GM12878 (cell line): Measurements from ENCODE around the gene ZER1. TPM values are rescaled to one million over a fixed set of nuclear protein-coding genes. Genes with fewer than 3 reads are reported as not detected.

Source experiments
- CEBPZ ChIP-seq: fragments of 150-350 bp; IDR thresholded peaks from 2 replicates; pipeline ENCODE4 v1.6.1; 2016; ENCODE audit warnings: low read depth, low read length
- DPF2 ChIP-seq: fragments of 450-650 bp; IDR thresholded peaks from 2 replicates; pipeline ENCODE4 v1.6.1; 2017; ENCODE audit warnings: mild to moderate bottlenecking
- MXI1 ChIP-seq: fragments of 150-350 bp; IDR thresholded peaks from 2 replicates; pipeline ENCODE4 v1.6.1; 2011; ENCODE audit warnings: low read depth, mild to moderate bottlenecking, inconsistent platforms, low read length, improper control_type of control experiment
- NR2F1 ChIP-seq: fragments of 450-650 bp; conservative IDR thresholded peaks from 2 replicates; pipeline ENCODE4 v1.6.1; 2017; ENCODE audit warnings: mild to moderate bottlenecking
- SMAD1 ChIP-seq: fragments of 450-650 bp; IDR thresholded peaks from 2 replicates; pipeline ENCODE4 v1.6.1; 2018; ENCODE audit warnings: mild to moderate bottlenecking, low read depth; ENCODE audit not compliant: partially characterized antibody
- ZNF24 ChIP-seq: fragments of 450-650 bp; IDR thresholded peaks from 2 replicates; pipeline ENCODE4 v1.6.1; 2017; ENCODE audit warnings: antibody characterized with exemption, mild to moderate bottlenecking
- polyA plus RNA-seq, 11 experiments: library from polyadenylated mRNA; depleted of rRNA in 4 of 11; unstranded in 6 of 11; stranded (reverse) in 5 of 11; fragments of >200 nt; fragmentation: Nextera tagmentation in 4 of 11; fragmentation: Illumina TruSeq in 1 of 11; extraction: Ambion mirVana in 4 of 11; extraction: Trizol in 1 of 11; gene quantifications; 1 replicate in 1 of 11; 2 replicates in 10 of 11; pipeline versions ENCODE4 v1.2.1 to v1.2.3, GENCODE V29; 2011 to 2016; ENCODE audit warnings: inconsistent platforms in 2 of 11, missing spikeins in 2 of 11, low read depth in 1 of 11
- total RNA-seq, 4 experiments: library from RNA; depleted of rRNA in 3 of 4; stranded (reverse); fragments of >200 nt in 3 of 4; fragmentation: Illumina TruSeq in 1 of 4; extraction: Trizol in 1 of 4; gene quantifications; 2 replicates each; pipeline versions ENCODE4 v1.2.1 to v1.2.3, GENCODE V29; 2013 to 2021
- TF ChIP-seq, protein P1 (sequence below): fragments of 450-650 bp; formaldehyde crosslinking; IDR thresholded peaks from 2 replicates; pipeline ENCODE4 v1.4.0; 2020; ENCODE audit warnings: mild to moderate bottlenecking, moderate library complexity
- TF ChIP-seq, protein P2 (sequence below): fragments of 450-650 bp; IDR thresholded peaks from 2 replicates; pipeline ENCODE4 v1.6.1; 2018; ENCODE audit warnings: borderline replicate concordance, mild to moderate bottlenecking; ENCODE audit not compliant: partially characterized antibody
- TF ChIP-seq, protein P3 (sequence below): fragments of 450-650 bp; formaldehyde crosslinking; IDR thresholded peaks from 2 replicates; pipeline ENCODE4 v1.4.0; 2022; ENCODE audit warnings: mild to moderate bottlenecking, moderate library complexity
- TF ChIP-seq, protein P4 (sequence below): IDR thresholded peaks from 2 replicates; pipeline ENCODE4 v1.6.1; 2012; ENCODE audit warnings: mild to moderate bottlenecking, low read depth, low read length

Gene ZER1
- total and polyA plus RNA-seq, 10 of the 15 experiments (the other 5 are each of a cell fraction or from before 2014, with no cell fraction given), result 0.32 to 16.9 (median 7.9) TPM

DNA sequence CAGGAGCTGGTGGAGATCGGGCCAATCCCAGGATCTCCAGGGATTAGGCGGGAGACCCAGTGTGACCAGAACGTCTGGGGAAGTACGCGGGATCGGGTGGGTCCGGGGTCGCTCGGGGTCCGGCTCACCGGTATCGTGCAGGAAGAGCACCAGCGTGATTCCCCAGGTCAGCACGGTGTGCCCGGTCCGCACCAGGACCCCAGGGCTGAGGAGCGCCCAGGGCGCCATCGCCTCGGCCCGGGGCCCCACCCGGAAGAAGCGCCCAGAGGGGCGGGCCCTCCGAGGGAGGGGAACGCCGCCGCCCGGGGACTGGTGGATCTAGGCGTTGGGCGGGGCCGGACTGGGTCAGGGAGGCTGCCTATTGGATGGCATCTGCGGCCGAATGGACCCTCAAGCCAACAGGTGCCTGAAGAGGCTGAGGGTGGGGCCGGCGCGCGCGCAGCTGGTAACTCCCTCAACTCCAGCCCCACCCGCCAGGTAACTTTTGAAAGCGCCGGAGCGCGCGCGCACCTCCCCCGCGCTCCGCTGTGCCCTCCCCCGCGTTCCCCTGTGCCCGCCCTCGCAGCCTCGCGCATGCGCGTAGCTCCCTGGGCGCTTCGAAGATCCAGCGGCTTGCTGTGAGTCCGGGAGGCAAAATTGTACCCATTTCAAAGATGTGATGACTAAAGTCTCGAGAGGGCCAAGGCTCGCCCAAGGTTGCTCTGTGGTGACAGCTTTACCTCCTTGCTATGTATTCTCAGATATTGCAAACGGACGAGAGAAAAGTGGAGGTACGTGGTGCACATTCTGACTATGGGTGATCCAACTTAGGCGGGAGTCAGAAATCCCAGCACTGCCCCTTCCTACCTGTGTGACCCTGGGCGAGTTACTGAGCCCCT is 47.6 kb downstream of the ZER1 start, which contains the start of gene ZDHHC12 (continued):
- TF ChIP-seq, protein P1, sequence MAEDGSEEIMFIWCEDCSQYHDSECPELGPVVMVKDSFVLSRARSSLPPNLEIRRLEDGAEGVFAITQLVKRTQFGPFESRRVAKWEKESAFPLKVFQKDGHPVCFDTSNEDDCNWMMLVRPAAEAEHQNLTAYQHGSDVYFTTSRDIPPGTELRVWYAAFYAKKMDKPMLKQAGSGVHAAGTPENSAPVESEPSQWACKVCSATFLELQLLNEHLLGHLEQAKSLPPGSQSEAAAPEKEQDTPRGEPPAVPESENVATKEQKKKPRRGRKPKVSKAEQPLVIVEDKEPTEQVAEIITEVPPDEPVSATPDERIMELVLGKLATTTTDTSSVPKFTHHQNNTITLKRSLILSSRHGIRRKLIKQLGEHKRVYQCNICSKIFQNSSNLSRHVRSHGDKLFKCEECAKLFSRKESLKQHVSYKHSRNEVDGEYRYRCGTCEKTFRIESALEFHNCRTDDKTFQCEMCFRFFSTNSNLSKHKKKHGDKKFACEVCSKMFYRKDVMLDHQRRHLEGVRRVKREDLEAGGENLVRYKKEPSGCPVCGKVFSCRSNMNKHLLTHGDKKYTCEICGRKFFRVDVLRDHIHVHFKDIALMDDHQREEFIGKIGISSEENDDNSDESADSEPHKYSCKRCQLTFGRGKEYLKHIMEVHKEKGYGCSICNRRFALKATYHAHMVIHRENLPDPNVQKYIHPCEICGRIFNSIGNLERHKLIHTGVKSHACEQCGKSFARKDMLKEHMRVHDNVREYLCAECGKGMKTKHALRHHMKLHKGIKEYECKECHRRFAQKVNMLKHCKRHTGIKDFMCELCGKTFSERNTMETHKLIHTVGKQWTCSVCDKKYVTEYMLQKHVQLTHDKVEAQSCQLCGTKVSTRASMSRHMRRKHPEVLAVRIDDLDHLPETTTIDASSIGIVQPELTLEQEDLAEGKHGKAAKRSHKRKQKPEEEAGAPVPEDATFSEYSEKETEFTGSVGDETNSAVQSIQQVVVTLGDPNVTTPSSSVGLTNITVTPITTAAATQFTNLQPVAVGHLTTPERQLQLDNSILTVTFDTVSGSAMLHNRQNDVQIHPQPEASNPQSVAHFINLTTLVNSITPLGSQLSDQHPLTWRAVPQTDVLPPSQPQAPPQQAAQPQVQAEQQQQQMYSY, result no peak
- TF ChIP-seq ZNF24, result 0 out of 2 replicates have a peak, but pooled peaks have one; percentile 37
- TF ChIP-seq, protein P2, sequence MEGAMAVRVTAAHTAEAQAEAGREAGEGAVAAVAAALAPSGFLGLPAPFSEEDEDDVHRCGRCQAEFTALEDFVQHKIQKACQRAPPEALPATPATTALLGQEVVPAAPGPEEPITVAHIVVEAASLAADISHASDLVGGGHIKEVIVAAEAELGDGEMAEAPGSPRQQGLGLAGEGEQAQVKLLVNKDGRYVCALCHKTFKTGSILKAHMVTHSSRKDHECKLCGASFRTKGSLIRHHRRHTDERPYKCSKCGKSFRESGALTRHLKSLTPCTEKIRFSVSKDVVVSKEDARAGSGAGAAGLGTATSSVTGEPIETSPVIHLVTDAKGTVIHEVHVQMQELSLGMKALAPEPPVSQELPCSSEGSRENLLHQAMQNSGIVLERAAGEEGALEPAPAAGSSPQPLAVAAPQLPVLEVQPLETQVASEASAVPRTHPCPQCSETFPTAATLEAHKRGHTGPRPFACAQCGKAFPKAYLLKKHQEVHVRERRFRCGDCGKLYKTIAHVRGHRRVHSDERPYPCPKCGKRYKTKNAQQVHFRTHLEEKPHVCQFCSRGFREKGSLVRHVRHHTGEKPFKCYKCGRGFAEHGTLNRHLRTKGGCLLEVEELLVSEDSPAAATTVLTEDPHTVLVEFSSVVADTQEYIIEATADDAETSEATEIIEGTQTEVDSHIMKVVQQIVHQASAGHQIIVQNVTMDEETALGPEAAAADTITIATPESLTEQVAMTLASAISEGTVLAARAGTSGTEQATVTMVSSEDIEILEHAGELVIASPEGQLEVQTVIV, result peak; percentile 65
- peak; percentile 79 for TF ChIP-seq MXI1
- no peak for TF ChIP-seq CEBPZ
- TF ChIP-seq SMAD1, result no peak
- TF ChIP-seq NR2F1, result no peak
- TF ChIP-seq, protein P3, sequence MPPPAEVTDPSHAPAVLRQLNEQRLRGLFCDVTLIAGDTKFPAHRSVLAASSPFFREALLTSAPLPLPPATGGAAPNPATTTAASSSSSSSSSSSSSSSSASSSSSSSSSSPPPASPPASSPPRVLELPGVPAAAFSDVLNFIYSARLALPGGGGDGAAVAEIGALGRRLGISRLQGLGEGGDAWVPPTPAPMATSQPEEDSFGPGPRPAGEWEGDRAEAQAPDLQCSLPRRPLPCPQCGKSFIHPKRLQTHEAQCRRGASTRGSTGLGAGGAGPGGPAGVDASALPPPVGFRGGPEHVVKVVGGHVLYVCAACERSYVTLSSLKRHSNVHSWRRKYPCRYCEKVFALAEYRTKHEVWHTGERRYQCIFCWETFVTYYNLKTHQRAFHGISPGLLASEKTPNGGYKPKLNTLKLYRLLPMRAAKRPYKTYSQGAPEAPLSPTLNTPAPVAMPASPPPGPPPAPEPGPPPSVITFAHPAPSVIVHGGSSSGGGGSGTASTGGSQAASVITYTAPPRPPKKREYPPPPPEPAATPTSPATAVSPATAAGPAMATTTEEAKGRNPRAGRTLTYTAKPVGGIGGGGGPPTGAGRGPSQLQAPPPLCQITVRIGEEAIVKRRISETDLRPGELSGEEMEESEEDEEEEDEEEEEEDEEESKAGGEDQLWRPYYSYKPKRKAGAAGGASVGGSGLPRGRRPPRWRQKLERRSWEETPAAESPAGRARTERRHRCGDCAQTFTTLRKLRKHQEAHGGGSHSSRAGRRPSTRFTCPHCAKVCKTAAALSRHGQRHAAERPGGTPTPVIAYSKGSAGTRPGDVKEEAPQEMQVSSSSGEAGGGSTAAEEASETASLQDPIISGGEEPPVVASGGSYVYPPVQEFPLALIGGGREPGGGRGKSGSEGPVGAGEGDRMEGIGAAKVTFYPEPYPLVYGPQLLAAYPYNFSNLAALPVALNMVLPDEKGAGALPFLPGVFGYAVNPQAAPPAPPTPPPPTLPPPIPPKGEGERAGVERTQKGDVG (CRISPR knock-in tag), result no peak
- TF ChIP-seq, protein P4, sequence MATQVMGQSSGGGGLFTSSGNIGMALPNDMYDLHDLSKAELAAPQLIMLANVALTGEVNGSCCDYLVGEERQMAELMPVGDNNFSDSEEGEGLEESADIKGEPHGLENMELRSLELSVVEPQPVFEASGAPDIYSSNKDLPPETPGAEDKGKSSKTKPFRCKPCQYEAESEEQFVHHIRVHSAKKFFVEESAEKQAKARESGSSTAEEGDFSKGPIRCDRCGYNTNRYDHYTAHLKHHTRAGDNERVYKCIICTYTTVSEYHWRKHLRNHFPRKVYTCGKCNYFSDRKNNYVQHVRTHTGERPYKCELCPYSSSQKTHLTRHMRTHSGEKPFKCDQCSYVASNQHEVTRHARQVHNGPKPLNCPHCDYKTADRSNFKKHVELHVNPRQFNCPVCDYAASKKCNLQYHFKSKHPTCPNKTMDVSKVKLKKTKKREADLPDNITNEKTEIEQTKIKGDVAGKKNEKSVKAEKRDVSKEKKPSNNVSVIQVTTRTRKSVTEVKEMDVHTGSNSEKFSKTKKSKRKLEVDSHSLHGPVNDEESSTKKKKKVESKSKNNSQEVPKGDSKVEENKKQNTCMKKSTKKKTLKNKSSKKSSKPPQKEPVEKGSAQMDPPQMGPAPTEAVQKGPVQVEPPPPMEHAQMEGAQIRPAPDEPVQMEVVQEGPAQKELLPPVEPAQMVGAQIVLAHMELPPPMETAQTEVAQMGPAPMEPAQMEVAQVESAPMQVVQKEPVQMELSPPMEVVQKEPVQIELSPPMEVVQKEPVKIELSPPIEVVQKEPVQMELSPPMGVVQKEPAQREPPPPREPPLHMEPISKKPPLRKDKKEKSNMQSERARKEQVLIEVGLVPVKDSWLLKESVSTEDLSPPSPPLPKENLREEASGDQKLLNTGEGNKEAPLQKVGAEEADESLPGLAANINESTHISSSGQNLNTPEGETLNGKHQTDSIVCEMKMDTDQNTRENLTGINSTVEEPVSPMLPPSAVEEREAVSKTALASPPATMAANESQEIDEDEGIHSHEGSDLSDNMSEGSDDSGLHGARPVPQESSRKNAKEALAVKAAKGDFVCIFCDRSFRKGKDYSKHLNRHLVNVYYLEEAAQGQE, result no peak
- 0 out of 2 replicates have a peak, but pooled peaks have one; percentile 28 for TF ChIP-seq DPF2
